ENCODE results near the gene DPYSL5.

The DPYSL5 gene

GRCh38 chr2:26924731-26925099 is 76.8 kb downstream of the DPYSL5 start:
- Histone ChIP-seq H3K36me3 (replicated peaks; ENCODE audit: low read depth, low read length) (no peaks in the 10 kb centered on the region), H2AFZ (ENCODE audit: low read depth, low read length) (no peak overlapping the region), H3K27me3 (ENCODE audit: low read depth, low read length) (no peaks in the 10 kb centered on the region), H3K4me1 (ENCODE audit: low read length) (peaks cover 4% of the 10 kb centered on the region), H3K9me3 (ENCODE audit: insufficient read depth, low read length) (no peaks in the 10 kb centered on the region), H3K27ac (ENCODE audit: low read length) (no peak overlapping the region), H3K4me2 (ENCODE audit: low read length) (no peak overlapping the region), H3K9ac (ENCODE audit: low read length) (no peak overlapping the region), H4K20me1 (ENCODE audit: insufficient read depth, low read length) (no peaks in the 10 kb centered on the region), H3K79me2 (ENCODE audit: low read length) (no peaks in the 10 kb centered on the region), H3K4me3 (ENCODE audit: low read length) (no peak overlapping the region)
- TF ChIP-seq EZH2phosphoT487 (IDR thresholded peaks at IDR 0.05; ENCODE audit: low read depth) = no peak
- TF ChIP-seq CTCF (IDR thresholded peaks at IDR 0.05; ENCODE audit: low read depth, low read length) = no peak

- no peak overlapping the region for H3K4me2 ChIP-seq (ENCODE audit: low read length)
- no peak overlapping the region for H3K9ac ChIP-seq (ENCODE audit: low read length)
- no peak overlapping the region for H2AFZ ChIP-seq (ENCODE audit: low read depth, low read length)
Observed at GRCh38 chr2:26925100-26925791, 77.3 kb downstream of the DPYSL5 start.

GRCh38 chr2:26927221-26927620 is 79.3 kb downstream of the DPYSL5 start:
- TF ChIP-seq EZH2phosphoT487 (IDR thresholded peaks at IDR 0.05; ENCODE audit: low read depth) (no peak), CTCF (IDR thresholded peaks at IDR 0.05; ENCODE audit: low read depth, low read length) (no peak)
- Histone ChIP-seq H3K4me3 (ENCODE audit: low read length) (no peak overlapping the region), H3K4me1 (ENCODE audit: low read length) (peaks cover 4% of the 10 kb centered on the region), H2AFZ (ENCODE audit: low read depth, low read length) (no peak overlapping the region), H3K79me2 (ENCODE audit: low read length) (no peaks in the 10 kb centered on the region), H4K20me1 (ENCODE audit: insufficient read depth, low read length) (no peaks in the 10 kb centered on the region), H3K9me3 (ENCODE audit: insufficient read depth, low read length) (no peaks in the 10 kb centered on the region), H3K27me3 (ENCODE audit: low read depth, low read length) (no peaks in the 10 kb centered on the region), H3K9ac (ENCODE audit: low read length) (no peak overlapping the region), H3K36me3 (replicated peaks; ENCODE audit: low read depth, low read length) (no peaks in the 10 kb centered on the region), H3K4me2 (ENCODE audit: low read length) (no peak overlapping the region), H3K27ac (ENCODE audit: low read length) (no peak overlapping the region)

More at GRCh38 chr2:26925100-26925791, 77.3 kb downstream of the DPYSL5 start:
- H3K27me3 ChIP-seq (ENCODE audit: low read depth, low read length) = no peaks in the 10 kb centered on the region
- no peaks in the 10 kb centered on the region for H3K79me2 ChIP-seq (ENCODE audit: low read length)
- H4K20me1 ChIP-seq (ENCODE audit: insufficient read depth, low read length) = no peaks in the 10 kb centered on the region
- H3K36me3 ChIP-seq (replicated peaks; ENCODE audit: low read depth, low read length) = no peaks in the 10 kb centered on the region
- TF ChIP-seq CTCF (IDR thresholded peaks at IDR 0.05; ENCODE audit: low read depth, low read length) (no peak), EZH2phosphoT487 (IDR thresholded peaks at IDR 0.05; ENCODE audit: low read depth) (no peak)
- H3K27ac ChIP-seq (ENCODE audit: low read length) = no peak overlapping the region
- no peak overlapping the region for H3K4me3 ChIP-seq (ENCODE audit: low read length)
- no peaks in the 10 kb centered on the region for H3K9me3 ChIP-seq (ENCODE audit: insufficient read depth, low read length)
- peaks cover 4% of the 10 kb centered on the region for H3K4me1 ChIP-seq (ENCODE audit: low read length)

GRCh38 chr2:26932974-26933373 is 85.0 kb downstream of the DPYSL5 start:
- no peaks in the 10 kb centered on the region for H4K20me1 ChIP-seq (ENCODE audit: insufficient read depth, low read length)
- TF ChIP-seq EZH2phosphoT487 (IDR thresholded peaks at IDR 0.05; ENCODE audit: low read depth) = no peak
- no peak for TF ChIP-seq CTCF (IDR thresholded peaks at IDR 0.05; ENCODE audit: low read depth, low read length)
- H3K9me3 ChIP-seq (ENCODE audit: insufficient read depth, low read length) = no peaks in the 10 kb centered on the region
- no peak overlapping the region for H3K27ac ChIP-seq (ENCODE audit: low read length)
- 0 out of 2 replicates have a peak, but pooled peaks cover 12% of the 10 kb centered on the region for H3K27me3 ChIP-seq (ENCODE audit: low read depth, low read length)
- no peaks in the 10 kb centered on the region for H3K79me2 ChIP-seq (ENCODE audit: low read length)
- H3K4me1 ChIP-seq (ENCODE audit: low read length) = no peaks in the 10 kb centered on the region
- H3K4me2 ChIP-seq (ENCODE audit: low read length) = no peak overlapping the region
- no peaks in the 10 kb centered on the region for H3K36me3 ChIP-seq (replicated peaks; ENCODE audit: low read depth, low read length)
- H3K4me3 ChIP-seq (ENCODE audit: low read length) = no peak overlapping the region
- H2AFZ ChIP-seq (ENCODE audit: low read depth, low read length) = no peak overlapping the region
- no peak overlapping the region for H3K9ac ChIP-seq (ENCODE audit: low read length)
